GM18951 (cell line): Measurements from ENCODE around the gene WDR86.

ENCODE experiments used
- POLR2A ChIP-seq: IDR thresholded peaks from 4 replicates; pipeline ENCODE4 v1.6.1; 2011; ENCODE audit warnings: mild to moderate bottlenecking; ENCODE audit not compliant: insufficient read length, insufficient read depth; ENCODE audit errors: extremely low read depth
- in situ Hi-C: fragments of 300-500 bp; cut with MboI; formaldehyde crosslinking; loops from one replicate; pipeline ENCODE4 v1.12.0; 2022; ENCODE audit warnings: low sequenced_read_pairs, mixed read lengths, inconsistent platforms; ENCODE audit not compliant: unreplicated experiment

The WDR86 gene

GRCh38 chr7:151409667-151410404 lies at the start of gene WDR86:
TSS of gene WDR86 (minus strand) at chr7:151410038. CDS start at chr7:151409589, 449 bp downstream.
- TF ChIP-seq POLR2A, result no peak

DNA sequence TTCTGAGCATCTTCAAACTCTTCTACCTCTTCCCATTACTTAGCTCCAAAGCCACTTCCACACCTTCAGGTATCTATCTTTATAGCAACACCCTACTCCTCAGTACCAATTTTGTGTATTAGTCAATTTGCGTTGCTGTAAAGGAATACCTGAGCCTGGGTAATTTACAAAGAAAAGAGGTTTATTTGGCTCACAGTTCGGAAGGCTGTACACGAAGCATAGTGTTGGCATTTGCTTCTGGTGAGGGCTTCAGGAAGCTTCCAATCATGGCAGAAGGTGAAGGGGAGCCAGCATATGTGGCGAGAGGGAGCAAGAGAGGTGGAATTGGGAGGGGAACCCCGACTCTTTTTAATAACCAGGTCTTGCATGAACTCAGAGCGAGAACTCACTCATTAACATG lies 47.7 kb upstream of the WDR86 start:
- no peak for TF ChIP-seq POLR2A
- in situ Hi-C loops, result no loop called here

More at GRCh38 chr7:151409667-151410404, at the start of gene WDR86:
- in situ Hi-C loops, result no loop called here

DNA sequence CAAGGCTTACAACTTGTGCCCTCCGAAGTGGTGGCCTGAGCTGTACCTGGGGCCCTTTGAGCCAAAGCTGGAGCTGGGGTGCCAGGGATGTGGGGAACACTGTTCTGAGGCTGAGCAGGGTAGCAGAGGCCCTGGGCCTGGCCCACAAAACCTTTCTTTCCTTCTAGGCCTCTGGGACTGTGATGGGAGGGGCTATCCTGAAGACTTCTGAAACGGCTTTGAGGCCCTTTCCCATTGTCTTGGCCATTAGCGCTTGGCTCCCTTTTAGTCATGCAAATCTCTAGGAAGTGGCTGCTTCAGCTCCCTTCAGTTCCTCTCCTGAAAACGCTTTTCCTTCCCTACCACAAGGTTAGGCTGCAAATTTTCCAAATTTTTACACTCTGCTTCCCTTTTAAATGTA lies 46.9 kb upstream of the WDR86 start:
- TF ChIP-seq POLR2A, result no peak
- in situ Hi-C loops, result no loop called here

DNA sequence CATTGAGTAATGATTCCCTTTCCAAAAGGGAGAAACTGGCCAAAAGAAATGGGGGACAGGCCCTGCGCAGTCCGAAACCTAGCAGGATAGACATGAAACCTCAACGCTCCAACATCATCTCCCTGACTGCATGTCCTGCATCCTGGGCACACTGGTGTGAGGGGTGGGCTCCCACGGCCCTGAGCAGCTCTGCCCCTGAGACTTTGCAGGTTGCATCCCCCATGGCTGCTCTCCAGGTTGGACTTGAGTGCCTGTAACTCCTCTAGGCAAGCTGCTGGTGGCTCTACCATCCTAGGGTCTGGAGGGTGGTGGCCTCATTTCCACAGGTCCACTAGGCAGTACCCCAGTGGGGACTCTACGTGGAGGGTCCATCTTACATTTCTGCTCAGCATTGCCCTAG lies 46.4 kb upstream of the WDR86 start:
- no peak for TF ChIP-seq POLR2A
- in situ Hi-C loops, result no loop called here

GRCh38 chr7:151455690-151456089 lies 45.9 kb upstream of the WDR86 start:
- no peak for TF ChIP-seq POLR2A
- in situ Hi-C loops, result no loop called here

DNA sequence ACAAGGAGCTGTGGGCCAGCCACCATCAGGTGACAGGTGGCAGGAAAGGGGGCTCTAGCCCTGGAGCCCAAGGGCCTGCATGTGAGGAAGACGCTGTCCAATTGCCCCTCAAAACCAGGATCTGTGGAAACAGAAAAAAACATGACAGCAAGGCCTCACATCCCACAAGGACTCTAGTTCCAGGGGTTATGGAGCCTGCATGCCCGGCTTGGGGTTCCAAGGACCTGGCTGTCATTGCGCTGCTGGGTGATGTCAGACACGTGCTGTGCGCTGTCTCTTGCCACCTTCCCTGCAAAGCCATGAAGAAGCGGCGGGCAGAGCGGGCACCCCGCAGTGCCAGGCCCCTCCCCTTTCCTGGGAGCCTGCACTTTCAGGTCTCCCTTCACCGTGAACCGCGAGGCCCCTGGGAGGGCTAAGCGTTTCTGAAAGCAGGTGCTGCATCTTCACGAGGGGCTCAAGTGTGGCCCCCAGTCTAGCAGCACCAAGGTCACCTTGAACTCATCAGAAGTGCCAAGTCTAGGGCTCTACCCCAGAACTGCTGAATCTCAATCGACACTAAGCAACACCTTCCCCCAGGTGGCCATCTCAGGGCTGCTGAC lies 45.2 kb upstream of the WDR86 start:
- in situ Hi-C loops, result no loop called here
- no peak for TF ChIP-seq POLR2A

GRCh38 chr7:151454305-151454704 lies 44.5 kb upstream of the WDR86 start:
- in situ Hi-C loops, result no loop called here
- no peak for TF ChIP-seq POLR2A

- TF ChIP-seq POLR2A, result no peak
- in situ Hi-C loops, result no loop called here
Observed at GRCh38 chr7:151453326-151453791, 43.5 kb upstream of the WDR86 start.

GRCh38 chr7:151452680-151453325 lies 43.0 kb upstream of the WDR86 start:
- in situ Hi-C loops, result no loop called here
- TF ChIP-seq POLR2A, result no peak

- TF ChIP-seq POLR2A, result no peak
- in situ Hi-C loops, result no loop called here
Observed at GRCh38 chr7:151451626-151452571, 42.1 kb upstream of the WDR86 start.

GRCh38 chr7:151451156-151451555 lies 41.3 kb upstream of the WDR86 start:
- in situ Hi-C loops, result no loop called here
- TF ChIP-seq POLR2A, result no peak

DNA sequence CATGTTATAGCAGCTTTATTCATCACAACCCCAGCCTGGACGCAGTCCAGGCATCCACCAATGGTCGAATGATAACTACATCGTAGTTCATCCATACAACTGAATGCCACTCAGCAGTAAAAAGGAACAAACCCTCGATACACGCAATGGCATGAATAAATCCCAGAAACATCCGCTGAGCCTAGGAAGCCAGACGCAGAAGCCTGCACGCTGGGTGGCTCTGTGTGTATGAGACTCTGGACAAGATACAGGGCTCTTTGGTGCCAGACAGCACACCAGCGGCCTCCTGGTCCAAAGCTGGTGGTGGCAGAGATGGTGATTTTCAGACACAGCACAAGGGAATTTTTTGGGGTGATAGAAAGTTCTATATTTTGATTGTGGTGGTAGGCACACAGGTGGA lies 40.2 kb upstream of the WDR86 start:
- no peak for TF ChIP-seq POLR2A
- in situ Hi-C loops, result loop anchor here (10.0 kb wide), 2 partner anchors 85 to 145 kb away; no protein-coding TSS in a partner anchor
